ENCODE results near the gene GALT. TPM values are rescaled to one million over a fixed set of nuclear protein-coding genes. Genes with fewer than 3 reads are reported as not detected.

GALT gene
- total and polyA plus RNA-seq, 2 of the 13 experiments (the other 11 are each of a cell fraction or from before 2014, with no cell fraction given) = 40.4 to 46.3 TPM

DNA sequence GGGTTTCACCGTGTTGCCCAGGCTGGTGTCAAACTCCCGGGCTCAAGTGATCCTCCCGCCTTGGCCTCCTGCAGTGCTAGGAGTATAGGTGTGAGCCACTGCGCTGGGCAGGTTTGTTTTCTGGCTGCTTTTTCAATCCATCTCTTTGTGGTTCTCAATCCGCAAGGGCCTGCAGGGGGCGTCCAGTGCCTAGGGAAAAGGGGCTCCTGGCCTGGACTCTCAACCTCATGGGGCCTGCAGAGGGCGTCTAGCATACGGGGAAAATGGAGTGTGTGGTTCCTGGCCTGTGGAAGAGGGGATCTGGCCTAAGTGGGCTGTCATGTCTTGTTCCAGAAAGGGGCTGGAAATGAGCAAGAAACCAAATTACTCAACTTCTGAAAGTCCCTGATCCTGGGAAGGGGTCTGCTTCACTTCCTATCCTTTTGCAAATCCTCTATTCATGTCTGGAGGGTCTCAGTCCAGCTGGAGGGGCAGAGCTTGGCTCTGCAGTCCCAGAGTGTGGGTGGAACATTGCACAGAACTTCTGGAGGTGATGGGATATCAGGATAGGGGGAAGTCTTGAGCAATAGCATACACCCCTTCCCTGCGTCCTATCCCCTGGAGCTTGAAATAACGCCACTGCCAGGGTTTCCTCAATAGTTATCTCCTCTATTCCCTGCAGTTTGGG lies 28.7 kb downstream of the GALT start (continued):
- TF ChIP-seq SP4 (CRISPR knock-in tag; IDR thresholded peaks at IDR 0.05) = no peak
- TF ChIP-seq ZNF549 (CRISPR knock-in tag; IDR thresholded peaks at IDR 0.05) = no peak
- TF ChIP-seq MAF1 (CRISPR knock-in tag; IDR thresholded peaks at IDR 0.05; ENCODE audit: borderline replicate concordance) = no peak
- no peak for TF ChIP-seq ZNF747 (CRISPR knock-in tag; IDR thresholded peaks at IDR 0.05; ENCODE audit: borderline replicate concordance)
- no peak for TF ChIP-seq MTA1 (CRISPR knock-in tag; IDR thresholded peaks at IDR 0.05; ENCODE audit: borderline replicate concordance)
- TF ChIP-seq, protein P1, sequence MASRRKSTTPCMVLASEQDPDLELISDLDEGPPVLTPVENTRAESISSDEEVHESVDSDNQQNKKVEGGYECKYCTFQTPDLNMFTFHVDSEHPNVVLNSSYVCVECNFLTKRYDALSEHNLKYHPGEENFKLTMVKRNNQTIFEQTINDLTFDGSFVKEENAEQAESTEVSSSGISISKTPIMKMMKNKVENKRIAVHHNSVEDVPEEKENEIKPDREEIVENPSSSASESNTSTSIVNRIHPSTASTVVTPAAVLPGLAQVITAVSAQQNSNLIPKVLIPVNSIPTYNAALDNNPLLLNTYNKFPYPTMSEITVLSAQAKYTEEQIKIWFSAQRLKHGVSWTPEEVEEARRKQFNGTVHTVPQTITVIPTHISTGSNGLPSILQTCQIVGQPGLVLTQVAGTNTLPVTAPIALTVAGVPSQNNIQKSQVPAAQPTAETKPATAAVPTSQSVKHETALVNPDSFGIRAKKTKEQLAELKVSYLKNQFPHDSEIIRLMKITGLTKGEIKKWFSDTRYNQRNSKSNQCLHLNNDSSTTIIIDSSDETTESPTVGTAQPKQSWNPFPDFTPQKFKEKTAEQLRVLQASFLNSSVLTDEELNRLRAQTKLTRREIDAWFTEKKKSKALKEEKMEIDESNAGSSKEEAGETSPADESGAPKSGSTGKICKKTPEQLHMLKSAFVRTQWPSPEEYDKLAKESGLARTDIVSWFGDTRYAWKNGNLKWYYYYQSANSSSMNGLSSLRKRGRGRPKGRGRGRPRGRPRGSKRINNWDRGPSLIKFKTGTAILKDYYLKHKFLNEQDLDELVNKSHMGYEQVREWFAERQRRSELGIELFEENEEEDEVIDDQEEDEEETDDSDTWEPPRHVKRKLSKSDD (CRISPR knock-in tag; IDR thresholded peaks at IDR 0.05; ENCODE audit: low read depth) = no peak
- TF ChIP-seq GFI1 (CRISPR knock-in tag; IDR thresholded peaks at IDR 0.05; ENCODE audit: borderline replicate concordance) = no peak
- TF ChIP-seq, protein P2, sequence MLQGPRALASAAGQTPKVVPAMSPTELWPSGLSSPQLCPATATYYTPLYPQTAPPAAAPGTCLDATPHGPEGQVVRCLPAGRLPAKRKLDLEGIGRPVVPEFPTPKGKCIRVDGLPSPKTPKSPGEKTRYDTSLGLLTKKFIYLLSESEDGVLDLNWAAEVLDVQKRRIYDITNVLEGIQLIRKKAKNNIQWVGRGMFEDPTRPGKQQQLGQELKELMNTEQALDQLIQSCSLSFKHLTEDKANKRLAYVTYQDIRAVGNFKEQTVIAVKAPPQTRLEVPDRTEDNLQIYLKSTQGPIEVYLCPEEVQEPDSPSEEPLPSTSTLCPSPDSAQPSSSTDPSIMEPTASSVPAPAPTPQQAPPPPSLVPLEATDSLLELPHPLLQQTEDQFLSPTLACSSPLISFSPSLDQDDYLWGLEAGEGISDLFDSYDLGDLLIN (CRISPR knock-in tag; IDR thresholded peaks at IDR 0.05; ENCODE audit: borderline replicate concordance) = no peak
- no peak for TF ChIP-seq TEAD3 (CRISPR knock-in tag; optimal IDR thresholded peaks at IDR 0.05; ENCODE audit: borderline replicate concordance)
- TF ChIP-seq ISL2 (CRISPR knock-in tag; IDR thresholded peaks at IDR 0.05) = peak; percentile 44; the same call in 1 of the 2 replicates
- TF ChIP-seq, protein P3, sequence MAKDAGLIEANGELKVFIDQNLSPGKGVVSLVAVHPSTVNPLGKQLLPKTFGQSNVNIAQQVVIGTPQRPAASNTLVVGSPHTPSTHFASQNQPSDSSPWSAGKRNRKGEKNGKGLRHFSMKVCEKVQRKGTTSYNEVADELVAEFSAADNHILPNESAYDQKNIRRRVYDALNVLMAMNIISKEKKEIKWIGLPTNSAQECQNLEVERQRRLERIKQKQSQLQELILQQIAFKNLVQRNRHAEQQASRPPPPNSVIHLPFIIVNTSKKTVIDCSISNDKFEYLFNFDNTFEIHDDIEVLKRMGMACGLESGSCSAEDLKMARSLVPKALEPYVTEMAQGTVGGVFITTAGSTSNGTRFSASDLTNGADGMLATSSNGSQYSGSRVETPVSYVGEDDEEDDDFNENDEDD (CRISPR knock-in tag; IDR thresholded peaks at IDR 0.05; ENCODE audit: borderline replicate concordance) = no peak
- TF ChIP-seq, protein P4, sequence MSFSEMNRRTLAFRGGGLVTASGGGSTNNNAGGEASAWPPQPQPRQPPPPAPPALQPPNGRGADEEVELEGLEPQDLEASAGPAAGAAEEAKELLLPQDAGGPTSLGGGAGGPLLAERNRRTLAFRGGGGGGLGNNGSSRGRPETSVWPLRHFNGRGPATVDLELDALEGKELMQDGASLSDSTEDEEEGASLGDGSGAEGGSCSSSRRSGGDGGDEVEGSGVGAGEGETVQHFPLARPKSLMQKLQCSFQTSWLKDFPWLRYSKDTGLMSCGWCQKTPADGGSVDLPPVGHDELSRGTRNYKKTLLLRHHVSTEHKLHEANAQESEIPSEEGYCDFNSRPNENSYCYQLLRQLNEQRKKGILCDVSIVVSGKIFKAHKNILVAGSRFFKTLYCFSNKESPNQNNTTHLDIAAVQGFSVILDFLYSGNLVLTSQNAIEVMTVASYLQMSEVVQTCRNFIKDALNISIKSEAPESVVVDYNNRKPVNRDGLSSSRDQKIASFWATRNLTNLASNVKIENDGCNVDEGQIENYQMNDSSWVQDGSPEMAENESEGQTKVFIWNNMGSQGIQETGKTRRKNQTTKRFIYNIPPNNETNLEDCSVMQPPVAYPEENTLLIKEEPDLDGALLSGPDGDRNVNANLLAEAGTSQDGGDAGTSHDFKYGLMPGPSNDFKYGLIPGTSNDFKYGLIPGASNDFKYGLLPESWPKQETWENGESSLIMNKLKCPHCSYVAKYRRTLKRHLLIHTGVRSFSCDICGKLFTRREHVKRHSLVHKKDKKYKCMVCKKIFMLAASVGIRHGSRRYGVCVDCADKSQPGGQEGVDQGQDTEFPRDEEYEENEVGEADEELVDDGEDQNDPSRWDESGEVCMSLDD (CRISPR knock-in tag; IDR thresholded peaks at IDR 0.05; ENCODE audit: borderline replicate concordance) = 0 out of 2 replicates have a peak, but pooled peaks have one; percentile 19
- TF ChIP-seq, protein P5, sequence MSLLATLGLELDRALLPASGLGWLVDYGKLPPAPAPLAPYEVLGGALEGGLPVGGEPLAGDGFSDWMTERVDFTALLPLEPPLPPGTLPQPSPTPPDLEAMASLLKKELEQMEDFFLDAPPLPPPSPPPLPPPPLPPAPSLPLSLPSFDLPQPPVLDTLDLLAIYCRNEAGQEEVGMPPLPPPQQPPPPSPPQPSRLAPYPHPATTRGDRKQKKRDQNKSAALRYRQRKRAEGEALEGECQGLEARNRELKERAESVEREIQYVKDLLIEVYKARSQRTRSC (CRISPR knock-in tag; IDR thresholded peaks at IDR 0.05; ENCODE audit: low read depth) = no peak
- TF ChIP-seq, protein P6, sequence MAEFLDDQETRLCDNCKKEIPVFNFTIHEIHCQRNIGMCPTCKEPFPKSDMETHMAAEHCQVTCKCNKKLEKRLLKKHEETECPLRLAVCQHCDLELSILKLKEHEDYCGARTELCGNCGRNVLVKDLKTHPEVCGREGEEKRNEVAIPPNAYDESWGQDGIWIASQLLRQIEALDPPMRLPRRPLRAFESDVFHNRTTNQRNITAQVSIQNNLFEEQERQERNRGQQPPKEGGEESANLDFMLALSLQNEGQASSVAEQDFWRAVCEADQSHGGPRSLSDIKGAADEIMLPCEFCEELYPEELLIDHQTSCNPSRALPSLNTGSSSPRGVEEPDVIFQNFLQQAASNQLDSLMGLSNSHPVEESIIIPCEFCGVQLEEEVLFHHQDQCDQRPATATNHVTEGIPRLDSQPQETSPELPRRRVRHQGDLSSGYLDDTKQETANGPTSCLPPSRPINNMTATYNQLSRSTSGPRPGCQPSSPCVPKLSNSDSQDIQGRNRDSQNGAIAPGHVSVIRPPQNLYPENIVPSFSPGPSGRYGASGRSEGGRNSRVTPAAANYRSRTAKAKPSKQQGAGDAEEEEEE (CRISPR knock-in tag; IDR thresholded peaks at IDR 0.05; ENCODE audit: borderline replicate concordance) = no peak
- TF ChIP-seq NPAS2 (CRISPR knock-in tag; IDR thresholded peaks at IDR 0.05; ENCODE audit: borderline replicate concordance) = no peak
- no peak for TF ChIP-seq ZNF3 (CRISPR knock-in tag; IDR thresholded peaks at IDR 0.05)
- TF ChIP-seq SP1 (IDR thresholded peaks at IDR 0.05) = no peak
- no peak for TF ChIP-seq SP1 (CRISPR knock-in tag; IDR thresholded peaks at IDR 0.05)
- no peak for TF ChIP-seq ISX (CRISPR knock-in tag; conservative IDR thresholded peaks at IDR 0.05)
- no peak for TF ChIP-seq ZNF772 (CRISPR knock-in tag; IDR thresholded peaks at IDR 0.05)

All from HepG2 (cell line).